ENCODE measurements around the gene SBF2.

The SBF2 gene

GRCh38 chr11:10243896-10244575, 50.0 kb downstream of the SBF2 start:
- no peak overlapping the region for H2AFZ ChIP-seq (ENCODE audit: low read depth, low read length, severe bottlenecking)
- no peaks in the 10 kb centered on the region; the same call in 1 of the 2 replicates for H3K36me3 ChIP-seq (ENCODE audit: low read length)
- H3K9ac ChIP-seq (ENCODE audit: low read length) = no peak overlapping the region
- H3F3A ChIP-seq (ENCODE audit: insufficient read depth) = no peaks in the 10 kb centered on the region
- H3K9me3 ChIP-seq (ENCODE audit: insufficient read depth, low read length) = no peaks in the 10 kb centered on the region
- no peak for TF ChIP-seq CTCF (IDR thresholded peaks at IDR 0.05; ENCODE audit: insufficient read depth, low read length, poor library complexity, severe bottlenecking)
- TF ChIP-seq EZH2phosphoT487 (conservative IDR thresholded peaks at IDR 0.05; ENCODE audit: low read length) = no peak
- no peaks in the 10 kb centered on the region for H4K20me1 ChIP-seq (ENCODE audit: low read depth, low read length)
- no peaks in the 10 kb centered on the region for H3K79me2 ChIP-seq (ENCODE audit: insufficient read depth, low read length)
- no peaks in the 10 kb centered on the region for H3K27me3 ChIP-seq (ENCODE audit: low read length)
- no peak overlapping the region for H3K4me3 ChIP-seq (ENCODE audit: insufficient read depth, low read length, poor library complexity, severe bottlenecking)
- no peak overlapping the region for H3K4me2 ChIP-seq (ENCODE audit: low read depth, low read length, poor library complexity, severe bottlenecking)
- no peaks in the 10 kb centered on the region for H3K9me2 ChIP-seq (replicated peaks; ENCODE audit: insufficient read depth, low read length)
- no peak overlapping the region for H3K27ac ChIP-seq (ENCODE audit: low read depth, low read length)

- Histone ChIP-seq H3K36me3 (ENCODE audit: low read length) (no peaks in the 10 kb centered on the region), H3K27me3 (ENCODE audit: low read length) (no peaks in the 10 kb centered on the region), H3K4me2 (ENCODE audit: low read depth, low read length, poor library complexity, severe bottlenecking) (no peak overlapping the region), H3K9me2 (replicated peaks; ENCODE audit: insufficient read depth, low read length) (no peaks in the 10 kb centered on the region), H3K4me3 (ENCODE audit: insufficient read depth, low read length, poor library complexity, severe bottlenecking) (no peak overlapping the region), H3F3A (ENCODE audit: insufficient read depth) (no peaks in the 10 kb centered on the region), H2AFZ (ENCODE audit: low read depth, low read length, severe bottlenecking) (no peak overlapping the region), H3K9me3 (ENCODE audit: insufficient read depth, low read length) (no peaks in the 10 kb centered on the region), H3K79me2 (ENCODE audit: insufficient read depth, low read length) (no peaks in the 10 kb centered on the region), H3K27ac (ENCODE audit: low read depth, low read length) (no peak overlapping the region), H4K20me1 (ENCODE audit: low read depth, low read length) (no peaks in the 10 kb centered on the region), H3K9ac (ENCODE audit: low read length) (no peak overlapping the region)
- TF ChIP-seq EZH2phosphoT487 (conservative IDR thresholded peaks at IDR 0.05; ENCODE audit: low read length) (no peak), CTCF (IDR thresholded peaks at IDR 0.05; ENCODE audit: insufficient read depth, low read length, poor library complexity, severe bottlenecking) (no peak)
Observed at GRCh38 chr11:10236840-10237239, 57.2 kb downstream of the SBF2 start.

GRCh38 chr11:10233581-10233980, 60.4 kb downstream of the SBF2 start:
- TF ChIP-seq CTCF (IDR thresholded peaks at IDR 0.05; ENCODE audit: insufficient read depth, low read length, poor library complexity, severe bottlenecking) = no peak
- no peak for TF ChIP-seq EZH2phosphoT487 (conservative IDR thresholded peaks at IDR 0.05; ENCODE audit: low read length)

More at GRCh38 chr11:10233581-10233980, 60.4 kb downstream of the SBF2 start:
- Histone ChIP-seq H3K9me2 (replicated peaks; ENCODE audit: insufficient read depth, low read length) (no peaks in the 10 kb centered on the region), H3K27me3 (ENCODE audit: low read length) (no peaks in the 10 kb centered on the region), H4K20me1 (ENCODE audit: low read depth, low read length) (no peaks in the 10 kb centered on the region), H3F3A (ENCODE audit: insufficient read depth) (no peaks in the 10 kb centered on the region), H2AFZ (ENCODE audit: low read depth, low read length, severe bottlenecking) (no peak overlapping the region), H3K4me3 (ENCODE audit: insufficient read depth, low read length, poor library complexity, severe bottlenecking) (no peak overlapping the region), H3K4me2 (ENCODE audit: low read depth, low read length, poor library complexity, severe bottlenecking) (no peak overlapping the region), H3K79me2 (ENCODE audit: insufficient read depth, low read length) (no peaks in the 10 kb centered on the region), H3K9me3 (ENCODE audit: insufficient read depth, low read length) (no peaks in the 10 kb centered on the region), H3K27ac (ENCODE audit: low read depth, low read length) (no peak overlapping the region), H3K9ac (ENCODE audit: low read length) (no peak overlapping the region), H3K36me3 (ENCODE audit: low read length) (no peaks in the 10 kb centered on the region)

Measured in SU-DHL-6 (cell line).